Kidney epithelial cell (primary cell): ENCODE results near the gene DPY19L2. TPM values are rescaled to one million over a fixed set of nuclear protein-coding genes. Genes with fewer than 3 reads are reported as not detected.
"Not testable (repeated sequence)": the region's sequence is repeated elsewhere in the genome, so short reads cannot be mapped to it uniquely, and the experiment has no call there.

Experiments
- DNase-seq: peaks from one replicate; pipeline ENCODE4 v3.0.0-alpha.2; 2010; ENCODE audit warnings: low read depth
- H3K27me3 ChIP-seq: 2 replicates; pipeline ENCODE4 v1.6.0; 2011; ENCODE audit warnings: low read length; ENCODE audit not compliant: control insufficient read depth, insufficient read depth
- H3K36me3 ChIP-seq: 2 replicates; pipeline ENCODE4 v1.5.1; 2011; ENCODE audit warnings: low read length; ENCODE audit not compliant: control insufficient read depth, insufficient read depth
- H3K4me3 ChIP-seq: 2 replicates; pipeline ENCODE4 v1.5.1; 2011; ENCODE audit warnings: low read depth, mild to moderate bottlenecking, control low read depth, low read length
- CTCF ChIP-seq: IDR thresholded peaks from 2 replicates; pipeline ENCODE4 v1.5.1; 2011; ENCODE audit warnings: mild to moderate bottlenecking, moderate library complexity, low read length, control low read depth, inconsistent platforms; ENCODE audit not compliant: insufficient read depth, poor library complexity, severe bottlenecking
- total RNA-seq: library from RNA; depleted of rRNA; stranded (reverse); fragments of >200 nt; gene quantifications from 2 replicates; pipeline ENCODE4 v1.2.3, GENCODE V29; 2015

The DPY19L2 gene
- total RNA-seq, 1 donor from 2014 or later = 5.8 TPM

GRCh38 chr12:63538656-63539055 lies 129.6 kb downstream of the DPY19L2 start:
- DNase-seq, H3K36me3 ChIP-seq, H3K27me3 ChIP-seq, H3K4me3 ChIP-seq: not testable (repeated sequence)

- H3K36me3 ChIP-seq, H3K27me3 ChIP-seq, H3K4me3 ChIP-seq, DNase-seq: not testable (repeated sequence)
These were observed 130.5 kb downstream of the DPY19L2 start for GRCh38 chr12:63537838-63538237.

GRCh38 chr12:63529641-63530040 lies 138.7 kb downstream of the DPY19L2 start:
- H3K36me3 ChIP-seq, H3K27me3 ChIP-seq, H3K4me3 ChIP-seq, DNase-seq: not testable (repeated sequence)

- Histone ChIP-seq H3K4me3 (no peak overlapping the region), H3K27me3 (no peaks in the 10 kb centered on the region), H3K36me3 (no peaks in the 10 kb centered on the region)
- no peak for TF ChIP-seq CTCF
- no peak for DNase-seq
These were observed 142.5 kb downstream of the DPY19L2 start for GRCh38 chr12:63525831-63526230.

- TF ChIP-seq CTCF = no peak
- H3K27me3 ChIP-seq = no peaks in the 10 kb centered on the region
These were observed 146.6 kb downstream of the DPY19L2 start for GRCh38 chr12:63521706-63522105.

More at GRCh38 chr12:63521706-63522105, 146.6 kb downstream of the DPY19L2 start:
- H3K4me3 ChIP-seq = no peak overlapping the region
- no peaks in the 10 kb centered on the region for H3K36me3 ChIP-seq
- DNase-seq = no peak

Other genes starting within 250 kb of the DPY19L2 start
- gene RXYLT1, start 111.4 kb upstream of the DPY19L2 start, total RNA-seq = 21.1 and 22.5 TPM in 2 replicates
- gene SRGAP1, start 176.2 kb upstream of the DPY19L2 start, total RNA-seq = 17.5 and 28.9 TPM in 2 replicates